Body of pancreas (tissue), 4 donors: ENCODE results near the gene UBE2G2. TPM values are rescaled to one million over a fixed set of nuclear protein-coding genes. Genes with fewer than 3 reads are reported as not detected.

Experiments
- ATAC-seq: fragments of 150-250 bp; one replicate; pipeline ENCODE4 v1.9.1; 2016
- DNase-seq, 4 donors: peaks; one replicate each; pipeline ENCODE4 v3.0.0-alpha.2; 2019
- H3K27ac ChIP-seq, 4 donors: fragments of 200-600 bp; sonication (generic); 1 replicate in 3 of 4; 2 replicates in 1 of 4; pipeline versions ENCODE4 v1.5.1 to v1.6.1; 2016 to 2019; ENCODE audit warnings: mild to moderate bottlenecking in 1 of 4, mixed read lengths in 1 of 4, moderate library complexity in 1 of 4
- H3K27me3 ChIP-seq, 2 donors: fragments of 200-600 bp; sonication (generic); one replicate each; pipeline ENCODE4 v1.6.0; 2016; ENCODE audit warnings: mild to moderate bottlenecking in 1 of 2
- H3K36me3 ChIP-seq, 2 donors: fragments of 200-600 bp; sonication (generic); replicated peaks in 1 of 2; 2 replicates each; pipeline ENCODE4 v1.5.1; 2016; ENCODE audit warnings: low read depth in 2 of 2; ENCODE audit not compliant: insufficient read depth in 1 of 2
- H3K4me1 ChIP-seq: fragments of 200-600 bp; sonication (generic); one replicate; pipeline ENCODE4 v1.6.0; 2016
- H3K4me3 ChIP-seq, 2 donors: fragments of 200-600 bp; sonication (generic); 1 replicate in 1 of 2; 2 replicates in 1 of 2; pipeline ENCODE4 v1.5.1; 2016 to 2019
- H3K9me3 ChIP-seq, 3 donors: fragments of 200-600 bp; sonication (generic); 1 replicate in 2 of 3; 2 replicates in 1 of 3; pipeline ENCODE4 v1.5.1; 2016
- POLR2A ChIP-seq, 3 donors: fragments of 450-650 bp; IDR thresholded peaks; one replicate each; pipeline ENCODE4 v1.6.1; 2016; ENCODE audit warnings: antibody characterized with exemption in 3 of 3, mild to moderate bottlenecking in 2 of 3
- WGBS, 2 donors: methylation state at CpG; one replicate each; pipeline ENCODE4 v1.1.5; 2017; 5-methylcytosine and 5-hydroxymethylcytosine counted together
- intact Hi-C: fragments of 100-400 bp; cut with DNase I; formaldehyde crosslinking; loops from one replicate; pipeline ENCODE4 v1.15.1; 2023
- total RNA-seq, 2 donors: library from RNA; depleted of rRNA; stranded (reverse); fragments of >200 nt; gene quantifications; one replicate each; pipeline ENCODE4 v1.1.0, GENCODE V29; 2016
- TF ChIP-seq, protein P1 (sequence below), 7 experiments: fragments of 450-650 bp in 4 of 7; fragments of 200-600 bp in 3 of 7; sonication (generic) in 3 of 7; IDR thresholded peaks; one replicate each; pipeline ENCODE4 v1.5.1; 2016 to 2019; ENCODE audit warnings: antibody characterized with exemption in 7 of 7

UBE2G2 gene
- total RNA-seq, 2 donors from 2014 or later = 61.7 to 64.3 TPM

DNA sequence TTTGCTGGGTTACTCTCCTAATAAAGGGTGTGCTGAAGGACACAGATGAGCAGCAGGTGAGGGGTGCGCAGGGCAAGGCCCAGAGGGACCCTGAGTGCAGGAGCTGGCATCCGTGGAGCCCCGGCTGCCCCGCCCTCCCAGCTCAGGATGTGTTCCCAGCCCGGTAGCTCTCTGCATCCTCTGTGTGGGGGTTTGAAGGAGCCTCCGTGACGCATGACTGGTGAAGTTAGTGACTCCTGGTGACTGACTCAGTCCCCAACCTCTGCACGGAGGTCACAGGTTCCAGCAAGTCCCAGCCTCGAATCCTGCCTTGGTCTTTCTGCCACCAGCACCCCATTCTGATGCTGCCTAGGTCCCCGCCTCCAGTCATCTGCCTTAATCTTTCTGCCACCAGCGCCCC is 68.7 kb downstream of the UBE2G2 start:
- no peaks in the 10 kb centered on the region for H3K27me3 ChIP-seq
- peaks cover 0 to 8% (median 0%) of the 10 kb centered on the region in 3 donors for H3K9me3 ChIP-seq
- ATAC-seq (no peak), DNase-seq (no peak)
- H3K4me1 ChIP-seq = no peaks in the 10 kb centered on the region
- WGBS, 2 donors = 70 to 82% methylated on average over 8 to 11 of the region's 11 CpGs
- no peaks in the 10 kb centered on the region for H3K36me3 ChIP-seq
- TF ChIP-seq, protein P1, sequence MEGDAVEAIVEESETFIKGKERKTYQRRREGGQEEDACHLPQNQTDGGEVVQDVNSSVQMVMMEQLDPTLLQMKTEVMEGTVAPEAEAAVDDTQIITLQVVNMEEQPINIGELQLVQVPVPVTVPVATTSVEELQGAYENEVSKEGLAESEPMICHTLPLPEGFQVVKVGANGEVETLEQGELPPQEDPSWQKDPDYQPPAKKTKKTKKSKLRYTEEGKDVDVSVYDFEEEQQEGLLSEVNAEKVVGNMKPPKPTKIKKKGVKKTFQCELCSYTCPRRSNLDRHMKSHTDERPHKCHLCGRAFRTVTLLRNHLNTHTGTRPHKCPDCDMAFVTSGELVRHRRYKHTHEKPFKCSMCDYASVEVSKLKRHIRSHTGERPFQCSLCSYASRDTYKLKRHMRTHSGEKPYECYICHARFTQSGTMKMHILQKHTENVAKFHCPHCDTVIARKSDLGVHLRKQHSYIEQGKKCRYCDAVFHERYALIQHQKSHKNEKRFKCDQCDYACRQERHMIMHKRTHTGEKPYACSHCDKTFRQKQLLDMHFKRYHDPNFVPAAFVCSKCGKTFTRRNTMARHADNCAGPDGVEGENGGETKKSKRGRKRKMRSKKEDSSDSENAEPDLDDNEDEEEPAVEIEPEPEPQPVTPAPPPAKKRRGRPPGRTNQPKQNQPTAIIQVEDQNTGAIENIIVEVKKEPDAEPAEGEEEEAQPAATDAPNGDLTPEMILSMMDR (IDR thresholded peaks at IDR 0.05) = no peak
- TF ChIP-seq POLR2A (IDR thresholded peaks at IDR 0.05) = no peak
- intact Hi-C loops = no loop called here
- H3K27ac ChIP-seq = no peak overlapping the region
- H3K4me3 ChIP-seq = no peak overlapping the region

- Histone ChIP-seq H3K36me3 (no peaks in the 10 kb centered on the region), H3K4me3 (no peak overlapping the region), H3K4me1 (no peaks in the 10 kb centered on the region), H3K27me3 (no peaks in the 10 kb centered on the region), H3K27ac (no peak overlapping the region), H3K9me3 (peaks cover 0 to 4% (median 0%) of the 10 kb centered on the region in 3 donors)
- DNase-seq = no peak
- no peak for TF ChIP-seq POLR2A (IDR thresholded peaks at IDR 0.05)
- TF ChIP-seq, protein P1 (IDR thresholded peaks at IDR 0.05) = no peak
- WGBS, 2 donors = 74 to 78% methylated on average over 9 to 10 of the region's 10 CpGs
- intact Hi-C loops = no loop called here
- ATAC-seq = no peak
Measured at GRCh38 chr21:44732263-44732662, 69.4 kb downstream of the UBE2G2 start.

- WGBS, 2 donors = 49 to 60% methylated on average over 9 of the region's 9 CpGs
- no peaks in the 10 kb centered on the region for H3K27me3 ChIP-seq
- no peak for ATAC-seq
Measured at GRCh38 chr21:44730951-44731579, 70.6 kb downstream of the UBE2G2 start.

GRCh38 chr21:44730028-44730395 is 71.6 kb downstream of the UBE2G2 start:
- Histone ChIP-seq H3K9me3 (no peaks in the 10 kb centered on the region), H3K36me3 (no peaks in the 10 kb centered on the region), H3K4me1 (no peaks in the 10 kb centered on the region), H3K4me3 (no peak overlapping the region), H3K27me3 (no peaks in the 10 kb centered on the region), H3K27ac (no peak overlapping the region)
- WGBS, 2 donors = 70 to 73% methylated on average over 7 of the region's 7 CpGs
- TF ChIP-seq POLR2A (IDR thresholded peaks at IDR 0.05) = no peak
- TF ChIP-seq, protein P1 (IDR thresholded peaks at IDR 0.05) = no peak
- intact Hi-C loops = no loop called here
- DNase-seq (no peak), ATAC-seq (no peak)

More at GRCh38 chr21:44730951-44731579, 70.6 kb downstream of the UBE2G2 start:
- H3K36me3 ChIP-seq = no peaks in the 10 kb centered on the region
- no peak overlapping the region for H3K27ac ChIP-seq
- intact Hi-C loops = no loop called here
- DNase-seq = no peak
- H3K4me3 ChIP-seq = no peak overlapping the region
- no peak for TF ChIP-seq POLR2A (IDR thresholded peaks at IDR 0.05)
- TF ChIP-seq, protein P1 (IDR thresholded peaks at IDR 0.05) = no peak
- H3K9me3 ChIP-seq = no peaks in the 10 kb centered on the region
- H3K4me1 ChIP-seq = no peaks in the 10 kb centered on the region
